Muscle of arm (tissue), 12 donors: ENCODE results near the gene HDAC4. TPM values are rescaled to one million over a fixed set of nuclear protein-coding genes. Genes with fewer than 3 reads are reported as not detected.
"Not testable (repeated sequence)": the region's sequence is repeated elsewhere in the genome, so short reads cannot be mapped to it uniquely, and the experiment has no call there.

ENCODE experiments used
- DNase-seq: peaks from one replicate; pipeline ENCODE4 v3.0.0-alpha.2; 2013
- polyA plus RNA-seq, 12 donors: library from polyadenylated mRNA; unstranded; fragments of 120-200 nt; gene quantifications; one replicate each; pipeline ENCODE4 v1.2.1, GENCODE V29; 2013; ENCODE audit not compliant: insufficient read length in 12 of 12

Gene HDAC4
- polyA plus RNA-seq, 12 donors = 10.0 to 23.7 (median 13.5) TPM; not detected in 1

DNA sequence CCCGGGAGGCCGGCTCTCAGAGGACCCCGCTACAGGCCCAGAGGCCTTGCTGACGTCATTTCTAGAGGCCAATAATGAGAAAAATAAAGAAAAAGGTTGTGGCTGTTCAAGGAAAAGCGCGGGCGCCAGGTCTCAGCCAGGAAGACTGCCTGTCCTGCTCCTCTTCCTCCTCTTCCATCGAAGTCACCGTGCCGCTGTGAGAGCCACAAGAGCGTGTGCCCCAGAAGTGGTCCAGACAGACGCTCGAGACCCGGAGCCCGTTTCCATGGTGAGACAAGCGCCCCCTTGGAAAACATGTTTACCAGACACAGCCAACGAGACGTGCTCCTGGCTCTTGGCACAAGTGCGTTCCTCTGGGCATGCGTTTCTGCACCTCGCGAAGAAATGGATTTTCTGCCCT lies 210.5 kb downstream of the HDAC4 start:
- DNase-seq = no peak

DNA sequence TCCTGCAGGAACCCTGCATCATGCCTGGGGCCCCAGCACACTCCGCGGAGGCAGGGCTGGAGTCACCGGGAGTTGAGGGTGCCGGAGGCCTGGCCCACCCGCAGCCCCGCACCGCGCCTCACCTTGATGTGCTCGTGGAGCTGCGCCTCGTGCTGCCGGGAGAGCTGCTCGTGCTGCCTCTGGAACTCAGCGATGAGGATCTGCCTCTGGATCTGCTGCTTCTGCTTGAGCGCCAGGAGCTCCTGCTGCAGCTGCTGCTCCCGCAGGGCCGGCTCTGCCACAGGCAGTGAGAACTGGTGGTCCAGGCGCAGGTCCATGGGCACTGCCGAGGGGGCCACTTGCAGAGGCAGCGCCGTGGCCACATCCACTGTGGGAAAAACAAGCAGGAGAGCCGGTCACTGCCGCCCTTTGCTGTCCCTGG lies 211.1 kb downstream of the HDAC4 start:
- no peak for DNase-seq

DNA sequence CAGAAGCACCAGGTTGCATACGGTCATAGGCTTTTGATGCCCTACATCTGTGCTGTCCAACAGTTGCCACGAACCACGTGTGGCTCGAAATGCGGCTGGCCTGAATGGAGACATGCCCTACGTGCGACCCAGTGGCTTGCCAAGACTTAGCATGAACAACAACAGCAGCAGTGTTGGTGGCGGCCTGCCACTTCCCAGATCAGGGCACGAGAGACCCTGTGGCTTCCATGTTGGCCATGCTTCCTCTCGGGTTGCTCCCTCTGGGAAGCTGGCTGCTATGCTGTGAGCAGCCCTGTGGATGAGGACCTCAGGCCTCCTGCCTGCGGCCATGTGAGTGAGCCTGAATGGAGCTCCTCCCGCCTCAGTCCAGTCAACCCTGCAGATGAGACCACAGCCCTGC lies 212.3 kb downstream of the HDAC4 start:
- DNase-seq = no peak

DNA sequence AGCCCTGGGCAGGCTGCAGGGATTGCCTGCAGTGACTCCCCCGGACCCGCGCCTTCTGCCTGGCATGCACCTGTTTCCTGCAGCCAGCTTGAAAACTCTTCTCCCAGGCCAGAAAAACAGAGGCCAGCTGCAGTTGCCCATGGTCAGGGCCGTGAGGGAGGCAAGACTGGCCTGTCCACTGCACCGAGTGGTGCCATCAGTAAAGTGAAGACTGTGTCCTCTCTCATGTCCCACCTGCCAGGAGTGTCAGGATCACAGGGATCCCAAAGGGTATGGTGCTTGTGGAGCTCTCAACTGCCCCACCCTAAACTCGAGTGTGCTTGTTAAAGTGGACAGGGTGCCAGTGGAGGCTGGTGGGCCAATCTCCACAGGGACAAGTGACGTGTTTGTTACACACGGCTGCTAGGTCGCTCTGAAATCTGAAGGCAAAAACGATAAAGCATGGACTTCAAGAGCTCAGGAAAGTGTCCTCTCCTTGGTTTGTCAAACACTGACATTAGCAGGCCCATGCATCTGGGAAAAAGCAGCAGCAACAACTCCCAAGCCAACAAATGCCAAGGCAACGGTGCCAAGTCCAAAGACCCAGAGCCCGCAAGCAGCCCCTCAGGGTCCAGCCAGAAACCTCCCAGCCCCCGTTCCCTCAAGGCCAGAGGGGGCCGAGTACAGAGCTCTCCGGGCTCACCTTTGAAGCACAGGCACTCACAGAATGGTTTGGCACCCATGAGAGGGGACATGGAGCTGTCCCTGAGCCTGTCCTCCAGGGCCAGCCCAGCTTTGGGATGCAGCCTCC lies 213.2 kb downstream of the HDAC4 start:
- no peak for DNase-seq

DNA sequence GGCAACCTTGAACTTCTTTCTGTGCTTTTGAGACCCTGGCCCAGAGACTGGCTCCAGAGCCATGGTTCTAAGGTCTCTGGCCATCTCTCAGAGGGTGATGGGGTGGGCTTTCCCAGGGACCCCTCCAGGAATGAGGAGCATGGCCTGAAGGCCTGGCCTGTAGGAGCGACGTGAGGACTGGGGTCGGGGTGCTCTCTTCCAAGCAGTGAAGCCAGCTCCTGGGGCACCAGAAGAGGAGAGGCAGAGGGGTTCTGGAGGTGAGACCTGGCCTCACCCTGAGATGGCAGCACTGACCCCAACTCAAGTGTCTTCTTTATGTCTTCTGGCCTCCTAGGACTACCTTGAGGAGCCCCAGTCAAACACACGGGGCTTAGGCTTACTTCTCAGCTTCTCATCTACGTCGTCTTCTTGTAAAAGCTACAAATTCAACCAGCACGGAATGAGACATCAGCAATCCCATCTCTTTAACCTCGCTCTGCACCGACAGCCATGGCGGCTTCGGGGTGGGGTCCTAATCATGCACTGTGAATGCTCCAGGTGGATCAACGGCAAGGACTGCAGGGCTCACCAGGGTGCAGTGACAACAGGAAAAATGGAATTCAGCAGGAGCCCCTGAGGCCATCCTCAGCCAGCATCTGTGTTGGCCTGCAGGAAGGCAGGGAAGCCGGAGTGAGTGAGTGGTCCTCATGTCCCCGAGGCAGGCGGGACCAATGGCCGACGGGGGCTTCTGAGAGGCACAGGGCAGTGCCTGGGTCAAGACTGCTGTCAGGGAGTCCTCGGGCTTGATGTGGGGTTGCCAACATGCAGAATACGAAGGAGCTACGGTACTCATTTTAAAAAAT lies 214.1 kb downstream of the HDAC4 start:
- no peak for DNase-seq

DNA sequence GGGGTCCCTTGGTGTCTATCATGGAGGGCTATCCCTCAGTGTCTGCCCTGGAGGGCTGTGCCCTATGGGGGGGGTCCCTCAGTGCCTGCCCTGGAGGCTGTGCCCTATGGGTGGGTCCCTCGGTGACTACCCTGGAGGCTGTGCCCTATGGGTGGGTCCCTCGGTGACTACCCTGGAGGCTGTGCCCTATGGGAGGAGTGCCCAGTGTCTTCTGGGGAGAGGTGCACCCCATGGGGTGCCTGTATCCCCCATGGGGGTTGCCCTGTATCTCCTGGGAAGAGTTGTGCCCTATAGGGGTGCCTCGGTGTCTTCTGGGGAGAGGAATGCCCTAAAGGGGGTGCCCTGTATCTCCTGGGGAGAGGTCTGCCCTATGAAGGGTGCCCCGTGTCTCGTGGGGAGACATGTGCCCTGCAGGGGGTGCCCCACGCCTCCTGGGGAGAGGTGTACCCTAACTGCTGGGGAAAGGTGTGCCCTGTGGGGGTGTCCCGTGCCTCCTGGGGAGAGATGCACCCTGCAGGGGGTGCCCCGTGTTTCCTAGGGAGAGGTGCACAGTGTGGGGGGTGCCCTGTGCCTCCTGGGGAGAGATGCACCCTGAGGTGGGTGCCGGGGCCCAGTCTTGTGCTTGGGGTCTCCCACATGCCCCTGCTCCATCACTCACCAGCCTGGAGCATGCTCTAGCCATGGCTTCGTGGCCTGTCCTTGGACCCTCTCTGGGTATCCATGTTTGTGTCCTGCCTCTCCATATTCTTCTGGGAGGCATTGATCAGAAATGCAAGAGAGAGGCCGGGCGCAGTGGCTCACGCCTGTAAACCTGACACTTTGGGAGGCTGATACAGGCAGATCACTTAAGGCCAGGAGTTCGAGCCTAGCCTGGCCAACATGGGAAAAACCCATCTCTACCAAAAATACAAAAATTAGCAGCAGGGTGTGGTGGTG lies 215.6 kb downstream of the HDAC4 start:
- DNase-seq = no peak

DNA sequence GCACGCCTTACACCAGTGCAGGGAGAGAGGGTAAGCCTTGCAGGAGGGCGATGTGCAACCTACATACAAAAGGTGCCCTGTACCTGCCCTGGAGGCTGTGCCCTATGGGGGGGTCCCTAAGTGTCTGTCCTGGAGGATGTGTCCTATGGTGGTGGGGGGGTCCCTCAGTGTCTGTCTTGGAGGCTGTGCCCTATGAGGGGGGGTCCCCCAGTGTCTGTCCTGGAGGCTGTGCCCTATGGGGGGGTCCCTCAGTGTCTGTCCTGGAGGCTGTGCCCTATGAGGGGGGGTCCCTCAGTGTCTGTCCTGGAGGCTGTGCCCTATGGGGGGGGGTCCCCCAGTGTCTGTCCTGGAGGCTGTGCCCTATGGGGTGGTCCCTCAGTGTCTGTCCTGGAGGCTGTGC lies 216.6 kb downstream of the HDAC4 start:
- DNase-seq = no peak

DNA sequence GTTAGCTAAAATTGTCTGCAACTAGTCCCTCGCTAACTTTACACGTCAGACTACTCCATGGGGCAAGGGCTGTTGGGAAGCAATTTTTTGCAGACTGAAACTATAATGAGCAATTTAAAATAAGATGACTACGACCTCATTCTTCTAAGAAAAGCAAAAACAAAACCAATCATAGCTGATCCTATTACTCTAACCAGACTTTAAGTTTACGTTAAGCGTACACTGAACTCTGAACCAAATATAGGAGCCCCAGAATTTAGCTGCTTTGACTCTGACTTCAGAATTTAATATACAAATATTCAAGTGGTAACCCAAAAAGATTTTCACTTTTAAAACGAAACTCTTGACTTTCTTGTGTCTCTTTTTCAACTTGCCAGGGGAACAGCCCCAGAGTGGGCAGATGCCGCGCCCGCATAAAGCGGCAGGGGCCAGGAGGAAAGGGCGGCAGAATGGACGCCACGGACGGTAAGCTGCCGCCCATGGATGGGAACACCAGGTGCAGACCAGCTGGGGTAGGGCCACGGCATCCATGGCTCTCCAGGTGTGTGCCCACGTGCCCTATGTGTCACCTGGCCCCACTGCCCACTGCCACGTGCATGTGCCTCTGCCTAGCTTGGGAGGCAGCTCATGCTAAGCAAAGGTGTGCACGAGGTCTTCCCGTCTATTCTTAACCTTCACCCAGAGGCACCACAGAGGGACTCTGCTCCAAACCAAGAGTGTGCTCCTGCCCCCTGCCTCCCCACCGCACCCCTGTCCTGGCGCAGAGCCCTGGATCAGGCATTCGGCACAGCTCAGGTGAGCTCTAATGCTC lies 217.6 kb downstream of the HDAC4 start:
- no peak for DNase-seq

DNA sequence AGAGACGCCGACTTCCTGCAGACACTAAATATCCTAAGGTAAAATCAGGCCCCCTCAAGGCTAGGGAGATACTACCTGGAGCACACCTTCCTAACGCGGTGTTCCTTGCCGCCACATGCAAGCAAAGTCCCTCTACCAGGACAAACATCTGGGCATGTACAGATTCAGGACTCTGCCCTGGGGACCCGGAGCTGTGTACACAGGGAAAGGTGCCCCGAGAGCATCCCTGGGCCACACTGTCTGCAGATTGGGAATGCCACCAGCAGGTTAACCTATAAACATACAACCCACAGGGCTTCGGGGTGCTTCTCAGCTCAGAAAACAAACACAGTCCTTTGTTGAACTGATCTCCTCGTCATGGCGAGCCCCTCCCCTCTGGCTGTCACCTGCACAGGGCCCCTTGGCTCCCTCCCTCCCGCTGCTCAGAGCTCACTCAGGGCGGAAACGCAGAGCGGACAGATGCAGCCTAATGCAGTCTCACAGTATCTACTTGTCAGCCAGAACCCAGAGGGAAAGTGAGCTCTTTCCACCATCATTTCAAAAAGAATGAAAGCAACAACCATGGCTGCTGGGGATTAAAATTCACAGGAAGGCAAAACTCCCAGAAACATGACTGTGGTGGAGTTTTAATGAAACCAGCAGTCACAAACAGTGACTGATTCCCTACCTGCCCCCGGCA lies 218.8 kb downstream of the HDAC4 start:
- no peak for DNase-seq

DNA sequence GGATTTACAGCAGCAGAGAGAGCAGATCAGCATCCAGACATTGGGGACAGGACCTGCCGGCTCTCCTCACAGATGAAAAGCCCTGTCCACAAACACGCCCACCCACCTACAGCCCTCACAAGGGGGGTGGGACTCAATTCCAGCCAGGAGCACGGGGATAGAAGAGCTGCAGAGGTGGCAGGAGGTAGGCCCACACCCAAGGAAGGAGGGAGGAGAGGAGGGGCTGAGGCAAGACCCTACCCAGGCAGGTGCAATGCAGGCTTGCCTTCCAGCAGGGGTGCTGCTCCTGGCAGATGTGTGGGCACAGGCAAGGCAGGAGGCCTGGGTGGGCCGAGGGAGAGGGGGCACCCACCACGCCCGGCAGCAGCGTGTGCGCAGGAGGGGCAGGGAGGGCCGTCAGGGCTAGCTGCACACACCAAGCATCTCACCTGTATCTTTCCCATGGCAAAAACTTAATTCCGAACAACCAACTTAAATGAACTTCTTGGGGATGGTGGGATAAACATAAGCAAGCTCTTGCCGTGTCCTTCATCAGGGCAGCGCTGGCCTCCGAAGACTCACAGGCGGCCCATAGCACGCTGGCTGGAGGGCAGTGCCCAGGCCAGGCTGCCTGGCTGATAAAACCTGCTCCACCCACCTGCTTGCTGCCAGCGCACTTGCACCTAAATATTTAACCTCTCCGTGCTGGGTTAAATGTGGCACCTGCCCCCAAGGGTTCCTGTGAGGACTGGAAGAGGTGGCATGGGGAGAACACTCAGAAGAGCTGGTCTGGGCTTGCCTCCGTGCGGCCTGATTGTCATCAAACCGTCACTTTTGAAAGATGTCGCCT lies 219.5 kb downstream of the HDAC4 start:
- DNase-seq = no peak

DNA sequence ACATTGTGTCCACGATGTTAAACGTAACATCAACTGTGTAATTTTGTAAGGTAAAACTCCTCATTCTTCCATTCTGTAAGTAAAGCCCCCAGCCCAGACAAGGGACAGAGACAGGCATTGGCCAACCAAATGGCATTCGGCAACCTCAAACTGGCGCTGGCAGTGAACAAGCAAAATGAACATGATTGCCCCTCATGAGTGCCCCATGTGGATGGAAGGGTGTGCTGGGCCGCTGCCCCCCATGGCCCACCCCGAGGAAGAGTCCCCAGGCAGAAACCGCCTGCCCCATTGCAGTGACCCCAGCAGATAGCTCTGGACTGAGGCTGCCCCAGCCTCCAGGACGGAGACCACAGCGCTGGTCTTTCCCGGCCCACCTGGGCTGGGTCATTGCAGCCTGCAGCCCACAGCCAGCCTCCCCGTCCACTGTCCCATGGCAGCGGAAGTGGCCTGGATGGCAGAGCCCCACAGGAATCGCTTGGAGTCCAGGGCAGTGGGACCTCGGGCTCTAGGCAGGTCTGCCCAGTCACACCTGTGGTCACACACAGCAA lies 220.2 kb downstream of the HDAC4 start:
- DNase-seq = no peak

DNA sequence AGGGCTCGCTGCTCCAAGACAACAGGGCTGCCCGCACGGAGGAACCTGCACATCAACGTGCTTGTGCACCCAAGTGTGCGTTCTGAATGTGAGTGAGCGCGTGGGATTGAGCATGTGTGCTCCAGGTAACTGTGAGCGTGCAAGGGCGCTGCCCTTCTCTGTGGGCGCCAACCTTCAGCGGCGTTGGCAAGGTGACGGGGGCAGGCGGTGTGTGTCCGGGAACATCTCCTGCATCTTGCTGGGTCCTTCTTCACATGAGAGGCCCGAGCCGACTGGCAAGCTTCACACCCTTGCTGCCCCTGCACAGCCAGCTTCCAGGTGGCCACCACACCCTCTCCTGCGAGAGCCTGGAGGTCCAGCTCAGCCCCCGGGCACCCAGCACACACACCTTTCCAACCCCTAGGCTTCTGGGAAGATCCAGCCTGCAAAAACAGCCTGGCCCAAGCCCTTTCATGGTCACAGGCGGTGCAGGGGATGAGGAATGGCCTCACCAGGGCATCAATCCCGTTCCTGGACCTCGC lies 220.9 kb downstream of the HDAC4 start:
- DNase-seq = no peak

DNA sequence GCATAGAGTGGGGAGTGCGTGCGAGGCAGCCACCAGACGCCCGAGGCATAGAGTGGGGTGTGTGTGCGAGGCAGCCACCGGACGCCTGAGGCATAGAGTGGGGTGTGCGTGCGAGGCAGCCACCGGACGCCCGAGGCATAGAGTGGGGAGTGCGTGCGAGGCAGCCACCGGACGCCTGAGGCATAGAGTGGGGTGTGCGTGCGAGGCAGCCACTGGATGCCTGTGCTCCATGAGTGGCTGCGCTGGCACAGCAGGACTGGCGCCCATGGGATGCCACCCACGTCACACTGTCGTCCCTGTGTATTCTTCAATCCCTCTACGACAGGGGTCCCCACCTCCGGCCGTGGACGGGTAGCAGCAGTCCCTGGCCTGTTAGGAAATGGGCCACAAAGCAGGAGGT lies 221.9 kb downstream of the HDAC4 start:
- no peak for DNase-seq

DNA sequence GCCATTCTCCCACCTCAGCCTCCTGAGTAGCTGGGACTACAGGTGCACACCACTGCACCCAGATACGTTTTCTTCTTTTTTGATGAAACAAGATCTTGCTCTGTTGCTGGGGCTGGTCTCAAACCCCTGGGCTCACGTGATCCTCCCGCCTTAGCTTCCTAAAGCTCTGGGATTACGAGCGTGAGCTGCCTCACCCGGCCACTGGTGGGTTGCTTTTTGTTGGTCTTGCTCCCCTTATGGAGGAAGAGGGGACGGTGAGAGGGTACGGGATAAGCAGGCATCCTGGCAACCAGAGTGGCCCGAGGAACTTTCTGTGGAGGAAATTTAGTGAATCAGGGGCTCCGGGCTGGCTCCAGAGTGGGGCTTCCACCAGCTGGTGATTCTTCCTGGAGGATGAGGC lies 222.3 kb downstream of the HDAC4 start:
- no peak for DNase-seq

DNA sequence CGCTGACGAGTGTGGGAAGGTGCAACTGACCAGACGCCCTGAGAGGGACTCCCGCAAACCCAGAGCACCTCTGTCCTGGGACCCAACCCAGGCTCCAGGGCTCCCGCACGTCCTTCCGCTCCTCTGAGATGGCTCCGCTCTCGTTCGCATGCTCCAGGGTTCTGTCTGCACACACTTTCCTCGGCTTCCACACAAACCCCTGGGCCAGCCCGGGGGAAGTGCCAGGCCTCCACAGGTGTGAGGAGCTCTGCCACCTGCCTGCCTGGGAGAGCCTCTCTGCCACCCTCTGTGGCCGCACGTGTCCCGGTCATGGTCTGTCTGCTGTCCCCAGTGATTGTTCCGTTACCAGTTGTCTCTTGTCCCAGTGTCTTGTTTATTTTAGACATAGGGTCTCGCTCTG lies 222.9 kb downstream of the HDAC4 start:
- DNase-seq = no peak

DNA sequence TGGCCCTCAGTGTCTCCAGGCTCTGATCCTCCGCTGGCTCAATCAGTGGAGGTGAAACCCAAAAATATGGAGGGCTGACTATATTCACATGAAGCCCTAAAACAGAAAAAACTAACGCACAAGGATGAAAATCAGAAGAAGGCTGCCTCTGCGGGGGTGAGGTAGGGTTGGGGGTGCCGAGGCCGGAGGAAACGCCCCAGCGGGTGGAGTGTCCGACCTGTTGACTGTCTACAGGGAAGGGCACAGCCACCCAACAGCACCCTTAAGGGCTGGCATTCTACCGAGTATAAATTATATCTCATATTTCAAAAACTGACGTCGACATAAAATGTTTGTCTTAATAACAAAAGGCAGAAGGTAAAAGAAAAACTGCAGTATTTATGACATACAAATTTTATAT lies 223.5 kb downstream of the HDAC4 start:
- no peak for DNase-seq

DNA sequence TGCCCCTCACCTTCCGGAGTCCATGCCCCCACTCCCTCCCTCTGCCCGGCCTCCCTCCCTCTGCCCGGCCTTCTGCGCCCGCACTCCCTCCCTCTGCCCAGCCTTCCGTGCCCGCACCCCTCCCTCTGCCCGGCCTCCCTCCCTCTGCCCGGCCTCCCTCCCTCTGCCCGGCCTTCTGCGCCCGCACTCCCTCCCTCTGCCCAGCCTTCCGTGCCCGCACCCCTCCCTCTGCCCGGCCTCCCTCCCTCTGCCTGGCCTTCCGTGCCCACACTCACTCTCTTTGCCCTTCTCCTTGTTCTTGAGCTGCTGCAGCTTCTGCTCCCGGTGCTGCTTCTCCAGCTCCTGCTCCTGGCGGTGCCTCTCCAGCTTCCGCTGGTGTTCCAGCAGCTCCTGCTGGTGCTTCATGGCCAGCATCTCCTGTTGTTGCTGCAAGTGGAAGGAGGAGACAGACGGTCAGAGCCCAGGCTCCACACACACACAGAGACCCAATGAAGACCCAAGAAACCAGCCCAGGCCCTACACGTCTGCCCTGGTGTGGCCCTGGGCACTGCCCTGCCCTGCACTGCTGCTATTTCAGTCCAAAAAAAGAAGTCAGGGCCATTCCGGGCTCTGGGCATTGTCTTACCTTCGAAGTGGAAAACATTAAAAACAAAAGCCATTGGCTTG lies 224.5 kb downstream of the HDAC4 start:
- not testable (repeated sequence) for DNase-seq

DNA sequence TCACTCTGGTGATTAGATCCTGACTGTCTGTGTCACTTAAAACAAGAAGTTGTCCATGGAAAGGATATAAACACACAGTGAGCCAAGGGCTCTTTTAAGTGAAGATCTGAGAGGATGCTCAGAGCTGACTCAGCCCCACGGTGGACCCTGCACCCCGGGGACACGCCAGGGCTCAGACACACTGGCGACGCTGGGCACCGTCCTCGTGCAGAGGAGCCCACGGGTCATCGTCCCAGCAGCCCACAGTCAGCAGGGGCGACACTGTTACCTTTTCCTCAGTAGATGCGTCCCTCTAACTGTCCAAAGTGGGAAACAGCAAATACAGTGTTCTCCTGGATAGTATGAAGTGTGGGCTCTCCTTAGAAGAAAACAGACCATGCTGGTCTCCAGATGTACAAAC lies 225.6 kb downstream of the HDAC4 start:
- no peak for DNase-seq

DNA sequence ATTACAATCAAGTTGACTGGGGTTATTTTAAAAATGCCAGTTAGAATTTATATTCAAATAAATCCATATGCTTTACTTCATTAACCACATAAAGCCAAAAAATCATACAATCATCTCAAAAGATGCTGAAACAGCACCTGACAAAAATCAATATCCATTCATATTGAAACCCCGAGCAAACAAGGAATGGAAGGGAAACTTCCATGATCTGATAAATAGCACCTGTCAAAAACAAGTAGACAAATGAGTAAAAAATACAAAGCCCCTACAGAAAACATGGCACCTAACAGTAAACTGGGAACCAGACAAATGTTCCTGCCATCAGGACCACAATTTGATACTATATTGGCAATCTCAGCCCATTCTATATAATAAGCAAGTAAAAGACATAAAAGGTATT lies 227.5 kb downstream of the HDAC4 start:
- no peak for DNase-seq
